Nephron progenitor cell (in vitro differentiated cells): ENCODE data around the gene PIGR.

Source experiments
- DNase-seq: peaks from one replicate; pipeline ENCODE4 v3.0.0; 2021
- H3K27ac Mint-ChIP-seq: 2 replicates; pipeline ENCODE4 v1.8.0; 2021; ENCODE audit warnings: mild to moderate bottlenecking, moderate library complexity, mixed read lengths
- H3K27me3 Mint-ChIP-seq: 2 replicates; pipeline ENCODE4 v1.8.0; 2021; ENCODE audit warnings: mild to moderate bottlenecking, low read depth, mixed read lengths; ENCODE audit not compliant: poor library complexity
- H3K36me3 Mint-ChIP-seq: 2 replicates; pipeline ENCODE4 v1.8.0; 2021; ENCODE audit warnings: low read depth, mixed read lengths
- H3K4me1 Mint-ChIP-seq: 2 replicates; pipeline ENCODE4 v1.8.0; 2021; ENCODE audit warnings: mixed read lengths
- H3K4me3 Mint-ChIP-seq: 2 replicates; pipeline ENCODE4 v1.8.0; 2021; ENCODE audit warnings: mild to moderate bottlenecking, moderate library complexity, mixed read lengths
- H3K9me3 Mint-ChIP-seq: 2 replicates; pipeline ENCODE4 v1.8.0; 2021; ENCODE audit warnings: mild to moderate bottlenecking, moderate library complexity, mixed read lengths
- TF ChIP-seq, protein P1 (sequence below): fragments of 200-600 bp; sonication (generic); IDR thresholded peaks from 2 replicates; pipeline ENCODE4 v1.5.0; 2021; ENCODE audit warnings: antibody characterized with exemption

Gene PIGR

DNA sequence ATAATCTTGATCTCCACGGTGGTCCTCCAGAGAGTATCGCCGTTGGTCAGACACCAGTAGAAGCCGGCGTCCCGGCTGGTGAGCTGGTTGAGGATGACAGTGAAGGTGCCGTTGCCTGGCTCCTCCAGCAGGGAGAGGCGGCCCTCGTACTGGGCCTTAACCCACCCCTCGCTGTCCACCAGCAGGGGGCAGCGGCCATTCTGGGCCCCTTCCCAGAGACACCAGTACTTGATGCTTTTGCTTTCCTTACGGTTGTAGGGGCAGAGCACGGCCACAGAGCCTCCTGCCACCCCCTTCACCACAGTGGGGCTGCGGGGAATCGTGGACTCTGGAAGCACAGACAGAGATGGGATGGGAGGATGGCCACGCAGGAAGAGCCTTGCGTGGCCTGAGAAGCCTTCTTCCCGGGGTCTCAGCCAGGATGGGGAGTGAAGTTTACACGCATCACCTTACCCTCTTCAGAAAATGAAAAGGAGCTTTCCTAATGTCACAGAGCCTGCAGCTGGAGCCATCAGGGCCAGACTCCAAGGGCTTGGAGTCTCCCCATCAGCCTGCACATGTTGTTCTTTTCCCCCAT is 10.7 kb downstream of the PIGR start:
- TF ChIP-seq, protein P1, sequence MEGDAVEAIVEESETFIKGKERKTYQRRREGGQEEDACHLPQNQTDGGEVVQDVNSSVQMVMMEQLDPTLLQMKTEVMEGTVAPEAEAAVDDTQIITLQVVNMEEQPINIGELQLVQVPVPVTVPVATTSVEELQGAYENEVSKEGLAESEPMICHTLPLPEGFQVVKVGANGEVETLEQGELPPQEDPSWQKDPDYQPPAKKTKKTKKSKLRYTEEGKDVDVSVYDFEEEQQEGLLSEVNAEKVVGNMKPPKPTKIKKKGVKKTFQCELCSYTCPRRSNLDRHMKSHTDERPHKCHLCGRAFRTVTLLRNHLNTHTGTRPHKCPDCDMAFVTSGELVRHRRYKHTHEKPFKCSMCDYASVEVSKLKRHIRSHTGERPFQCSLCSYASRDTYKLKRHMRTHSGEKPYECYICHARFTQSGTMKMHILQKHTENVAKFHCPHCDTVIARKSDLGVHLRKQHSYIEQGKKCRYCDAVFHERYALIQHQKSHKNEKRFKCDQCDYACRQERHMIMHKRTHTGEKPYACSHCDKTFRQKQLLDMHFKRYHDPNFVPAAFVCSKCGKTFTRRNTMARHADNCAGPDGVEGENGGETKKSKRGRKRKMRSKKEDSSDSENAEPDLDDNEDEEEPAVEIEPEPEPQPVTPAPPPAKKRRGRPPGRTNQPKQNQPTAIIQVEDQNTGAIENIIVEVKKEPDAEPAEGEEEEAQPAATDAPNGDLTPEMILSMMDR, result peak; percentile 61

DNA sequence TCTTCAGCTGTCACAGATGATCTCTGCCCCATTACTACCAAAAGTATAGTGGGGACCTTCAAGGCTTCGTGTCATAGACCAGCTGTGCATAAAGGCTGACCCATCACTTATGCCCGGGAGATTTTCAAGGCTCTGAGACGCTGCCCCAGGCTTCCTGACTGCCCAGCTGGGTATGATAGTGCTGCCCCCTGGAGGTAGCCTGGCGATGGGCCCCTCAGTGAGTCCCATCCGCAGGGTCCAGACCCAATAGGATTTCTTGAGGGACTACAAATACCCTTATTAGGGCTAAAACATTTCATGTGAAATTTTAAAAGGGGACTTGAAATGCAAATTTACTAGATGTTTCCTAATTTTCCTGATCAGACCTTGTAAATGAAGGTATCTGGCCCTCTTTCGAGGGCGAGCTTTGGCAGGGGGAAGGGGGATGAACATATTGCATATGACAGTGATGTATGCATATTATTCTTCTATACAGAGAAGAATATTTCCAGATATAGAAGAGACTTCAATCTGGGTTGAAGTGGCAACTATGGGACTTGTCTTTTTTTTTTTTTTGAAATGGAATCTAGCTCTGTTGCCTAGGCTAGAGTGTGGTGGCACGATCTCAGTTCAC is 12.8 kb downstream of the PIGR start:
- TF ChIP-seq, protein P1, result peak; percentile 35
- Mint-ChIP-seq H3K4me1 (peaks cover 27% of the 10 kb centered on the region), H3K4me3 (no peak overlapping the region), H3K9me3 (no peaks in the 10 kb centered on the region), H3K27ac (no peak overlapping the region), H3K36me3 (no peaks in the 10 kb centered on the region), H3K27me3 (peaks cover 28% of the 10 kb centered on the region)
- DNase-seq, result peak; percentile 25

More for the DNA sequence above, 10.7 kb downstream of the PIGR start:
- no peaks in the 10 kb centered on the region for H3K9me3 Mint-ChIP-seq
- H3K27me3 Mint-ChIP-seq, result peaks cover 24% of the 10 kb centered on the region
- peaks cover 22% of the 10 kb centered on the region for H3K4me1 Mint-ChIP-seq
- no peaks in the 10 kb centered on the region for H3K36me3 Mint-ChIP-seq
- H3K4me3 Mint-ChIP-seq, result no peak overlapping the region
- DNase-seq, result peak; percentile 49
- H3K27ac Mint-ChIP-seq, result no peak overlapping the region

DNA sequence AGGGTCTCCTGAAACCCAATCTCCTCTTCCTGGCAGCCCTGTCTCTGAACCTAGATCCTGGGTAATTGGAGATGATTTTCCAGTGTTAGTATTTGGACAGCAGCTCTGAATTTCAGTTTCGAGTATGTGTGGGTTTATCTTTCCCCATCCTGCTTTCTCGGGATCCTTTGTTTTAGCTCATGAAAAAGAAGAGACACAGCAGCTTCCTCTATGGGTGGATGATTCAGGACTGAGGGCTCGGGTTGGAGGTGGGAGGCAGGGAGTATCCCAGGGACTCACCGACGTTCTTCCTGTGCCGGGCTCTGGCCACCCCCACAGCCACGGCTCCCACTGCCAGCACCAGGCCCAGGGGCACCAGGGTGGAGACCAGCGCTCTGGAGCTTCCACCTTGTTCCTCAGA is 14.1 kb downstream of the PIGR start:
- Mint-ChIP-seq H3K36me3 (no peaks in the 10 kb centered on the region), H3K27me3 (peaks cover 21% of the 10 kb centered on the region), H3K4me3 (no peak overlapping the region), H3K4me1 (peaks cover 27% of the 10 kb centered on the region), H3K27ac (peak overlapping the region; percentile 89), H3K9me3 (no peaks in the 10 kb centered on the region)
- no peak for DNase-seq
- TF ChIP-seq, protein P1, result no peak

DNA sequence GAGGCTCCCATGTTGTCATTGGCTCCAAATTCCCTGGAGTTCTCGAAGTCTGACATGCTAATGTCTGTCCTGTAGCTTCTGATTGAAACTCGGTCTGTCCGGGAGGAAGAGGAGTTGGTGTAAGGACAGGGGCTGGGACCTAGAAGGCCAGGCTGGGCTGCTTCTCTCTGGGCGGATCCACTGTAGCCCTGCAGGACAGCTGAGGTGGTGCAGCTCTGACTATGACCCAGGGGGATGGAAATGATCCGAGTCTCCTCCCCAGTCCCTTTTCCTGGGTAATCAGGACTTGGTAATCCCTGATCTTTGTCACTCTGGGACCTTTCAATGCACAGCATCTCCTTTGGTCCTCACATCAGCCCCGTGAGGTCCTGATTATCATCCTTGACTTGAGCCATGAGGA is 14.6 kb downstream of the PIGR start:
- DNase-seq, result no peak
- Mint-ChIP-seq H3K27me3 (peaks cover 21% of the 10 kb centered on the region), H3K27ac (peak overlapping the region; percentile 89), H3K9me3 (no peaks in the 10 kb centered on the region), H3K4me1 (peaks cover 27% of the 10 kb centered on the region), H3K36me3 (no peaks in the 10 kb centered on the region), H3K4me3 (no peak overlapping the region)
- TF ChIP-seq, protein P1, result no peak

DNA sequence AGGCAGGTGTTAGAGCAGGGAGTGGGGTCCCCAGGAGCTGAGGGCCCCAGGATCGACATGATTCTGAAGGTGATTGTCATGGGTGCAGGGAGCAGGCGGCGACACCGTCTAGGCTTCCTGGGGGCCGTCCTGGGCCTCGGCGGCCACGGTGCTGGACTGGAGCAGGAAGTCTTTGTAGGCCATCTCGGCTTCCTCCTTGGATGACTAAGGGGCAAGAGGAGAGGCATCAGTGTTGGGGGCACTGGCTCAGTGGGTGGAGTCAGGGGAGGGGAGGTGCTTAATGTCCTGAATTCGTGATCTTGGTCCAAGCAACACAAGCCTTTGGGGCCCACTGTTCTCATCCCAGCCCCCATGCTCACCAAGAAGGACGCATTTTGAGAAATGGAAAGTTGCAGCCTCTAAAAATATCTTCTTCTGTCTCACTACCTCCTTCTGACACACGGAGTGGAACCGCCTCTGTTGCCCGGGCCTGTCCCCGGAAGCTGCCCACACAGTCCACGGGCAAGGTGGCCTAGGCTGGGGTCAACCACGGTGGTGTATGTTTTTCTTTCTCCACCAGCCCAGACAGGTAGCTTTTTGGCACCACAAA is 16.0 kb downstream of the PIGR start:
- H3K27me3 Mint-ChIP-seq, result peaks cover 17% of the 10 kb centered on the region
- no peaks in the 10 kb centered on the region for H3K9me3 Mint-ChIP-seq
- no peak for DNase-seq
- peaks cover 27% of the 10 kb centered on the region for H3K4me1 Mint-ChIP-seq
- H3K4me3 Mint-ChIP-seq, result no peak overlapping the region
- TF ChIP-seq, protein P1, result no peak
- H3K27ac Mint-ChIP-seq, result peak overlapping the region; percentile 68
- H3K36me3 Mint-ChIP-seq, result no peaks in the 10 kb centered on the region

DNA sequence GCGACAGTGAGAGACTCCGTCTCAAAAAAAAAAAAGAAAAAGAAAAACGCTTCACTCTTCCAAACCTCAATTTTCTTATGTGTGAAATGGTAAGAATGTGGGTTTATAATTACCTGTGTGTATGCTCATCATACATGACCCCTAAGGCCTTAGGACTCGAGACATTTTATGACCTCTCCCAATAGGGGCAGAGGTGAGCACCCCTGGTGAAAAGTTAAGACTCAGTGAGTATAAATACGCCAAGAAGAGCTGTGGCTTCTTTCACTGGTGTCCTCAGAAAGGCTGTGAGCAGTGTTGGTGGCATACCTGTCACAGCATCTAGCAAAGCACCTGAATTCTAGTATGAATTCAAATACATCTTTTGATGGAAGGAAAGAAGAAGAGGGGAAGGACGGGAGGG is 16.7 kb downstream of the PIGR start:
- TF ChIP-seq, protein P1, result no peak
- no peak overlapping the region for H3K4me3 Mint-ChIP-seq

More for the DNA sequence above, 16.7 kb downstream of the PIGR start:
- DNase-seq, result no peak
- peaks cover 17% of the 10 kb centered on the region for H3K27me3 Mint-ChIP-seq
- peaks cover 27% of the 10 kb centered on the region for H3K4me1 Mint-ChIP-seq
- no peak overlapping the region for H3K27ac Mint-ChIP-seq
- no peaks in the 10 kb centered on the region for H3K36me3 Mint-ChIP-seq
- H3K9me3 Mint-ChIP-seq, result no peaks in the 10 kb centered on the region
